Natural killer cell (primary cell): ENCODE data around the gene CEP85. TPM values are rescaled to one million over a fixed set of nuclear protein-coding genes. Genes with fewer than 3 reads are reported as not detected.

Source experiments
- ATAC-seq, 3 donors: fragments of 150-1000 bp in 2 of 3; fragments of 200-7000 bp in 1 of 3; cut with Tn5 transposase; 1 replicate in 1 of 3; 2 replicates in 2 of 3; pipeline ENCODE4 v1.10.0; 2021; ENCODE audit warnings: mild to moderate bottlenecking in 2 of 3, moderate library complexity in 2 of 3
- DNase-seq, 2 donors: peaks; one replicate each; pipeline versions ENCODE4 v3.0.0 to v3.0.0-alpha.2; 2013 to 2021; ENCODE audit warnings: mixed read lengths in 1 of 2
- H3K27ac ChIP-seq: one replicate; pipeline ENCODE4 v1.5.1; 2013; ENCODE audit warnings: mild to moderate bottlenecking, low read length
- H3K27me3 ChIP-seq: one replicate; pipeline ENCODE4 v1.6.1; 2013; ENCODE audit warnings: low read length; ENCODE audit not compliant: control insufficient read depth, insufficient read depth
- H3K36me3 ChIP-seq: one replicate; pipeline ENCODE4 v1.6.1; 2013; ENCODE audit warnings: low read length; ENCODE audit not compliant: control insufficient read depth, insufficient read depth
- H3K4me1 ChIP-seq: one replicate; pipeline ENCODE4 v1.6.1; 2013; ENCODE audit warnings: low read length; ENCODE audit not compliant: control insufficient read depth, insufficient read depth
- H3K4me3 ChIP-seq: one replicate; pipeline ENCODE4 v1.5.1; 2013; ENCODE audit warnings: low read length
- H3K9me3 ChIP-seq: one replicate; pipeline ENCODE4 v1.6.1; 2013; ENCODE audit warnings: low read length; ENCODE audit not compliant: control insufficient read depth, insufficient read depth
- H3K27ac Mint-ChIP-seq, 2 donors: one replicate each; pipeline ENCODE4 v1.8.0; 2022; ENCODE audit warnings: mild to moderate bottlenecking in 2 of 2, mixed read lengths in 2 of 2, moderate library complexity in 1 of 2
- H3K27me3 Mint-ChIP-seq, 2 donors: one replicate each; pipeline ENCODE4 v1.8.0; 2022; ENCODE audit warnings: low read depth in 2 of 2, mixed read lengths in 2 of 2
- H3K36me3 Mint-ChIP-seq: one replicate; pipeline ENCODE4 v1.8.0; 2022; ENCODE audit warnings: mixed read lengths
- H3K4me1 Mint-ChIP-seq, 2 donors: one replicate each; pipeline ENCODE4 v1.8.0; 2022; ENCODE audit warnings: mixed read lengths in 2 of 2
- H3K4me3 Mint-ChIP-seq: one replicate; pipeline ENCODE4 v1.8.0; 2022; ENCODE audit warnings: mild to moderate bottlenecking, moderate library complexity, mixed read lengths
- H3K9me3 Mint-ChIP-seq, 2 donors: one replicate each; pipeline ENCODE4 v1.8.0; 2022; ENCODE audit warnings: mixed read lengths in 2 of 2
- CTCF ChIP-seq: fragments of 200-600 bp; IDR thresholded peaks from one replicate; pipeline ENCODE4 v1.8.0; 2022; ENCODE audit warnings: antibody characterized with exemption
- WGBS: methylation state at CpG from one replicate; pipeline ENCODE4 v1.1.7; 2013; ENCODE audit warnings: missing lambda C conversion rate; ENCODE audit not compliant: insufficient coverage; 5-methylcytosine and 5-hydroxymethylcytosine counted together
- intact Hi-C: fragments of 100-400 bp; cut with micrococcal nuclease; formaldehyde crosslinking; loops from one replicate; pipeline ENCODE4 v1.14.2; 2022
- total RNA-seq, 4 donors: library from RNA; stranded (reverse); fragments of 120-200 nt in 1 of 4; gene quantifications; one replicate each; pipeline versions ENCODE4 v1.2.3 to v1.2.4, GENCODE V29; 2013 to 2022

CEP85 gene
- total RNA-seq, 3 donors from 2014 or later (not counting 1 experiment from before 2014, with no cell fraction given), result 13.0 to 20.4 (median 18.0) TPM

GRCh38 chr1:26324550-26324949 is 90.5 kb downstream of the CEP85 start:
- Mint-ChIP-seq H3K4me3 (no peak overlapping the region), H3K27me3 (no peaks in the 10 kb centered on the region), H3K36me3 (peaks cover 7% of the 10 kb centered on the region), H3K27ac (no peak overlapping the region), H3K4me1 (peaks cover 20 to 27% of the 10 kb centered on the region in 2 donors), H3K9me3 (no peaks in the 10 kb centered on the region)
- DNase-seq, result no peak
- peaks cover 33% of the 10 kb centered on the region for H3K36me3 ChIP-seq
- no peak for ATAC-seq
- peaks cover 27% of the 10 kb centered on the region for H3K4me1 ChIP-seq
- TF ChIP-seq CTCF, result no peak
- H3K27me3 ChIP-seq, result no peaks in the 10 kb centered on the region
- H3K27ac ChIP-seq, result no peak overlapping the region
- WGBS, result 81% methylated on average over 3 of the region's 3 CpGs
- intact Hi-C loops, result loop anchor here (5.0 kb wide), 1 partner anchor 68 kb away; no protein-coding TSS in a partner anchor
- no peaks in the 10 kb centered on the region for H3K9me3 ChIP-seq
- H3K4me3 ChIP-seq, result no peak overlapping the region

- 89% methylated on average over 8 of the region's 8 CpGs for WGBS
Observed at GRCh38 chr1:26327956-26328362, 94.0 kb downstream of the CEP85 start.

More at GRCh38 chr1:26327956-26328362, 94.0 kb downstream of the CEP85 start:
- H3K36me3 ChIP-seq, result peaks cover 6% of the 10 kb centered on the region
- TF ChIP-seq CTCF, result no peak
- Mint-ChIP-seq H3K36me3 (no peaks in the 10 kb centered on the region), H3K9me3 (no peaks in the 10 kb centered on the region), H3K4me1 (peaks cover 0 to 6% of the 10 kb centered on the region in 2 donors), H3K27me3 (no peaks in the 10 kb centered on the region), H3K27ac (no peak overlapping the region), H3K4me3 (no peak overlapping the region)
- H3K4me1 ChIP-seq, result no peaks in the 10 kb centered on the region
- no peak for ATAC-seq
- no peaks in the 10 kb centered on the region for H3K27me3 ChIP-seq
- intact Hi-C loops, result no loop called here
- H3K27ac ChIP-seq, result no peak overlapping the region
- no peaks in the 10 kb centered on the region for H3K9me3 ChIP-seq
- no peak for DNase-seq
- no peak overlapping the region for H3K4me3 ChIP-seq

Other genes with a start within 250 kb of the CEP85 start
- 10 to 100 TPM; 39.0 to 95.1 (median 68.6) TPM for gene PAFAH2, start 236.1 kb upstream of the CEP85 start, total RNA-seq
- gene EXTL1, start 212.4 kb upstream of the CEP85 start, total RNA-seq, result not detected
- gene SLC30A2, start 188.1 kb upstream of the CEP85 start, total RNA-seq, result not detected
- gene TRIM63, start 166.6 kb upstream of the CEP85 start, total RNA-seq, result not detected
- 1 to 10 TPM; 3.1 to 8.2 (median 8.1) TPM for gene PDIK1L, start 122.4 kb upstream of the CEP85 start, total RNA-seq
- not detected for gene FAM110D, start 75.1 kb upstream of the CEP85 start, total RNA-seq
- gene C1orf232, start 65.2 kb upstream of the CEP85 start, total RNA-seq, result not detected
- gene ZNF593, start 64.3 kb upstream of the CEP85 start, total RNA-seq, result 10 to 100 TPM in 2 of 3 donors, 1 to 10 TPM in 1; 8.6 to 17.8 (median 15.6) TPM
- gene ZNF593OS, start 62.4 kb upstream of the CEP85 start, total RNA-seq, result not detected
- gene CNKSR1, start 56.7 kb upstream of the CEP85 start, total RNA-seq, result 1 to 10 TPM in 2 of 3 donors, under 1 TPM in 1; 0.89 to 1.9 (median 1.0) TPM
- not detected for gene CATSPER4, start 43.6 kb upstream of the CEP85 start, total RNA-seq
- 100 to 1,000 TPM; 396 to 488 (median 437) TPM for gene SH3BGRL3, start 45.9 kb downstream of the CEP85 start, total RNA-seq
- gene UBXN11, start 72.4 kb downstream of the CEP85 start, total RNA-seq, result 10 to 100 TPM; 22.7 to 32.0 (median 31.7) TPM
- gene CD52, start 83.8 kb downstream of the CEP85 start, total RNA-seq, result 100 to 1,000 TPM; 454 to 485 (median 482) TPM
- gene CRYBG2, start 119.9 kb downstream of the CEP85 start, total RNA-seq, result 1 to 10 TPM; 2.5 to 5.8 (median 3.2) TPM
- gene ZNF683, start 138.6 kb downstream of the CEP85 start, total RNA-seq, result 10 to 100 TPM in 2 of 3 donors, 1 to 10 TPM in 1; 9.6 to 38.2 (median 19.7) TPM
- gene LIN28A, start 176.6 kb downstream of the CEP85 start, total RNA-seq, result not detected
- 10 to 100 TPM; 39.6 to 48.6 (median 43.4) TPM for gene DHDDS, start 198.1 kb downstream of the CEP85 start, total RNA-seq
- 100 to 1,000 TPM; 315 to 364 (median 326) TPM for gene HMGN2, start 238.2 kb downstream of the CEP85 start, total RNA-seq